Activated CD4-positive, alpha-beta memory T cell treated with anti-CD3 and anti-CD28 coated beads, Interleukin-2, amount 10 ng/mL, durations not matched to agents 7 days and 5 days (primary cell): ENCODE results near the gene ASIC4. TPM values are rescaled to one million over a fixed set of nuclear protein-coding genes. Genes with fewer than 3 reads are reported as not detected.

Experiments used
- CTCF ChIA-PET: fragments of 350-600 bp; sonication (Branson Sonifier 250); formaldehyde crosslinking; loops from one replicate; lab custom pipeline; 2021; ENCODE audit warnings: antibody characterized with exemption, inconsistent platforms; lab: Charles Lee
- POLR2A ChIA-PET: fragments of 350-600 bp; sonication (Branson Sonifier 250); formaldehyde crosslinking; loops from one replicate; lab custom pipeline; 2021; ENCODE audit warnings: antibody characterized with exemption; lab: Charles Lee
- DNase-seq: peaks from one replicate; pipeline ENCODE4 v3.0.0-alpha.2; 2020
- H3K27ac Mint-ChIP-seq: one replicate; pipeline ENCODE4 v1.8.0; 2021; ENCODE audit warnings: mild to moderate bottlenecking, mixed read lengths
- H3K27me3 Mint-ChIP-seq: one replicate; pipeline ENCODE4 v1.8.0; 2021; ENCODE audit warnings: mixed read lengths
- H3K36me3 Mint-ChIP-seq: one replicate; pipeline ENCODE4 v1.8.0; 2021; ENCODE audit warnings: low read depth, mixed read lengths
- H3K4me1 Mint-ChIP-seq: one replicate; pipeline ENCODE4 v1.8.0; 2021; ENCODE audit warnings: mixed read lengths
- H3K4me3 Mint-ChIP-seq: one replicate; pipeline ENCODE4 v1.8.0; 2021; ENCODE audit warnings: mild to moderate bottlenecking, mixed read lengths
- H3K9me3 Mint-ChIP-seq: one replicate; pipeline ENCODE4 v1.8.0; 2021; ENCODE audit warnings: mixed read lengths
- total RNA-seq, 2 experiments: library from RNA; stranded (reverse); gene quantifications; one replicate each; pipeline ENCODE4 v1.2.3, GENCODE V29; 2021

ASIC4 gene
- total RNA-seq, 2 experiments from 2014 or later, result 0.13 TPM; not detected in 1

- Mint-ChIP-seq H3K4me3 (no peak overlapping the region), H3K4me1 (peaks cover 33% of the 10 kb centered on the region), H3K27me3 (peaks cover 56% of the 10 kb centered on the region), H3K9me3 (no peaks in the 10 kb centered on the region), H3K27ac (no peak overlapping the region), H3K36me3 (peaks cover 5% of the 10 kb centered on the region)
- ChIA-PET CTCF (interaction anchor here (0.5 to 8.0 kb wide), 13 partner anchors 8 to 550 kb away, joined by 3 to 175 read pairs (median 6); no protein-coding TSS in a partner anchor), POLR2A (interaction anchor here (1.1 kb wide), 1 partner anchor 35 kb away, joined by 3 read pairs; no protein-coding TSS in a partner anchor)
- DNase-seq, result no peak
Observed at GRCh38 chr2:219494952-219495530, 19.2 kb upstream of the ASIC4 start.

- H3K9me3 Mint-ChIP-seq, result no peaks in the 10 kb centered on the region
- no peak overlapping the region for H3K4me3 Mint-ChIP-seq
- H3K4me1 Mint-ChIP-seq, result peaks cover 39% of the 10 kb centered on the region
- peak; percentile 61 for DNase-seq
- H3K27me3 Mint-ChIP-seq, result peaks cover 56% of the 10 kb centered on the region
- ChIA-PET POLR2A (interaction anchor here (1.1 kb wide), 1 partner anchor 34 kb away, joined by 3 read pairs; no protein-coding TSS in a partner anchor), CTCF (interaction anchor here (0.5 to 8.0 kb wide), 16 partner anchors 8 to 550 kb away, joined by 3 to 175 read pairs (median 6); partner anchors contain the start of gene DNPEP)
- H3K36me3 Mint-ChIP-seq, result peaks cover 5% of the 10 kb centered on the region
- no peak overlapping the region for H3K27ac Mint-ChIP-seq
Observed at GRCh38 chr2:219495531-219496122, 18.7 kb upstream of the ASIC4 start.

DNA sequence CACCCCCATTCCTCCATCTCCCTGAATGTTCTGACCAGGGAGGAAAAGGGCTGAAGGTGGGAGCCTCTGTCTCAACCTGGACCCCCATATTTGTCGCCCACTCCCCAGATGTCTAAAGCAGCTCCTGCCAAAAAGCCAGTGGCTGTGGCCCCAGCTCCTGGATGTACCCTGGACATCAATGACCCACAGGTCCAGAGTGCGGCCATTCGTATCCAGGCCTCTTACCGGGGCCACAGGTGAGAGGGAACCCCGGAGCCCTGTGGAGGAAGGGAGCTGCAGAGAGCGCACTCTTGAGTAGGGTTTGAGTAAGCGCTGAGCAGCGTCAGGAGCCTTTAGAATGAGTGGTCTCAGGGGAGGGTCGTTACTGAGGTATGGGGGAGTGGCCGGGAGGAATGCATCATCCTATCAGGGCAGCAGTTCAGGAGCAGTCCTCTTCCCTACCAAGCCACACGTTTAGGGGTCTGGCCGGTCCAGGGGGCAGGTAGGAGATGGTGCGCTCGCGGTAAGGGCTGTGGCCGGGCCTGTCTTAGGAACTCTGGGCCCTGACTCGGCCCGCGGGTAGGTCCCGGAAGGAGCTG is 17.9 kb upstream of the ASIC4 start:
- no peaks in the 10 kb centered on the region for H3K9me3 Mint-ChIP-seq
- H3K27me3 Mint-ChIP-seq, result peaks cover 56% of the 10 kb centered on the region
- ChIA-PET CTCF (interaction anchor here (1.2 to 8.0 kb wide), 10 partner anchors 11 to 108 kb away, joined by 3 to 175 read pairs (median 9); partner anchors contain the start of gene DNPEP), POLR2A (interaction anchor here (1.1 to 1.2 kb wide), 2 partner anchors 33 to 34 kb away, joined by 3 to 4 read pairs; no protein-coding TSS in a partner anchor)
- no peak for DNase-seq
- no peak overlapping the region for H3K27ac Mint-ChIP-seq
- peaks cover 7% of the 10 kb centered on the region for H3K36me3 Mint-ChIP-seq
- H3K4me3 Mint-ChIP-seq, result peak overlapping the region; percentile 41
- H3K4me1 Mint-ChIP-seq, result peaks cover 43% of the 10 kb centered on the region

DNA sequence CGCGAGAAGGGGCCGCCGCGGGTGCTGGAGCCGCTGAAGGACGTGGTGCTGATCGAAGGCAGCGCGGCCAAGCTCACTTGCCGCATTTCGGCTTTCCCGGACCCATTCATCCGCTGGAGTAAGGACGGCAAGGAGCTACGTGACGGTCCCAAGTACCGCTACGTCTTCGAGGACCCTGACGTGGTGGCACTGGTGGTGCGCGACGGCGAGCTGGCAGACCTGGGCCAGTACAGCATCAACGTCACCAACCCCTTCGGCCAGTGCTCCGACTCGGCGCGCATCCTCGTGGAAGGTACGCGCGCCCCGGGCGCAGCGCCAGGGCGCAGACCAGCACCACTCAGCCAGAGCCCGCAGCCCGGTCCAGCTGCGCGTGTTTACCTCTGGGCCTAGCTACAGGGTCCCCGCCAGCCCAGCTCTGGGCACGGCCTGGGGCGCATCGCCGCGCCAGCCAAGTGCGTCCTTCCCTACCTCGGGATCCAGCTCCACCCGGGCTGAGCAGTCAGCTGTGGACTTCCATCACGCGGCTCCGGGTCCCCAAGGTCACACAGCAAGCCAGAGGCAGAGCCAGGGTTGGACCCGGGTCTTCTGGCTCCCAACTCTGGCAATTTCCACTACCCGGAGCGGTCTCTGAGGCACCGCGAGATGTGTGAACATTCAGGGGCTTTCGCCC is 17.3 kb upstream of the ASIC4 start:
- H3K27me3 Mint-ChIP-seq, result peaks cover 56% of the 10 kb centered on the region
- no peak overlapping the region for H3K27ac Mint-ChIP-seq
- no peaks in the 10 kb centered on the region for H3K9me3 Mint-ChIP-seq
- no peak for DNase-seq
- CTCF ChIA-PET, result interaction anchor here (1.4 to 8.0 kb wide), 6 partner anchors 12 to 109 kb away, joined by 3 to 175 read pairs (median 12); partner anchors contain the start of genes CHPF, DNPEP and TMEM198
- peak overlapping the region; percentile 95 for H3K4me3 Mint-ChIP-seq
- POLR2A ChIA-PET, result interaction anchor here (1.2 to 2.4 kb wide), 3 partner anchors 33 to 109 kb away, joined by 4 to 8 read pairs (median 4); partner anchors contain the start of gene DNPEP
- peaks cover 9% of the 10 kb centered on the region for H3K36me3 Mint-ChIP-seq
- H3K4me1 Mint-ChIP-seq, result peaks cover 48% of the 10 kb centered on the region

GRCh38 chr2:219497495-219498279 is 16.6 kb upstream of the ASIC4 start:
- Mint-ChIP-seq H3K27me3 (peaks cover 52% of the 10 kb centered on the region), H3K36me3 (peaks cover 9% of the 10 kb centered on the region), H3K4me1 (peaks cover 48% of the 10 kb centered on the region), H3K9me3 (no peaks in the 10 kb centered on the region), H3K4me3 (peak overlapping the region; percentile 95), H3K27ac (no peak overlapping the region)
- DNase-seq, result peak; percentile 52
- ChIA-PET POLR2A (interaction anchor here (0.9 to 2.4 kb wide), 9 partner anchors 10 to 109 kb away, joined by 3 to 10 read pairs (median 4); partner anchors contain the start of genes CHPF, DNPEP and TMEM198), CTCF (interaction anchor here (1.4 to 8.0 kb wide), 9 partner anchors 10 to 109 kb away, joined by 3 to 175 read pairs (median 15); partner anchors contain the start of genes CHPF, DNPEP and TMEM198)

GRCh38 chr2:219498280-219499057 is 15.8 kb upstream of the ASIC4 start, which contains the start of gene GMPPA:
Gene GMPPA (plus strand): TSS chr2:219498891. CDS start chr2:219499976, 1,085 bp downstream.
- ChIA-PET POLR2A (interaction anchor here (0.6 to 2.4 kb wide), 11 partner anchors 9 to 244 kb away, joined by 3 to 10 read pairs (median 4); partner anchors contain the start of genes CHPF, DNPEP, TMEM198 and TUBA4A), CTCF (interaction anchor here (0.6 to 8.0 kb wide), 17 partner anchors 10 to 204 kb away, joined by 3 to 175 read pairs (median 4); partner anchors contain the start of genes CHPF, DNPEP and TMEM198)
- Mint-ChIP-seq H3K9me3 (no peaks in the 10 kb centered on the region), H3K4me3 (peak within 1 kb of the TSS; percentile 95), H3K36me3 (peaks cover 9% of the 10 kb centered on the region), H3K27me3 (peaks cover 47% of the 10 kb centered on the region), H3K4me1 (peaks cover 48% of the 10 kb centered on the region), H3K27ac (peak within 1 kb of the TSS; percentile 64)
- peak; percentile 97 for DNase-seq

- H3K4me3 Mint-ChIP-seq, result peak overlapping the region; percentile 95
- peaks cover 13% of the 10 kb centered on the region for H3K36me3 Mint-ChIP-seq
- peaks cover 48% of the 10 kb centered on the region for H3K4me1 Mint-ChIP-seq
- POLR2A ChIA-PET, result interaction anchor here (0.6 to 2.4 kb wide), 9 partner anchors 9 to 245 kb away, joined by 3 to 10 read pairs (median 4); partner anchors contain the start of genes CHPF, DNPEP, TMEM198 and TUBA4A
- H3K27ac Mint-ChIP-seq, result peak overlapping the region; percentile 64
- no peak for DNase-seq
- CTCF ChIA-PET, result interaction anchor here (0.6 to 8.0 kb wide), 16 partner anchors 10 to 204 kb away, joined by 3 to 175 read pairs (median 4); partner anchors contain the start of gene DNPEP
- peaks cover 43% of the 10 kb centered on the region for H3K27me3 Mint-ChIP-seq
- H3K9me3 Mint-ChIP-seq, result no peaks in the 10 kb centered on the region
Observed at GRCh38 chr2:219499058-219499307, 15.3 kb upstream of the ASIC4 start.

DNA sequence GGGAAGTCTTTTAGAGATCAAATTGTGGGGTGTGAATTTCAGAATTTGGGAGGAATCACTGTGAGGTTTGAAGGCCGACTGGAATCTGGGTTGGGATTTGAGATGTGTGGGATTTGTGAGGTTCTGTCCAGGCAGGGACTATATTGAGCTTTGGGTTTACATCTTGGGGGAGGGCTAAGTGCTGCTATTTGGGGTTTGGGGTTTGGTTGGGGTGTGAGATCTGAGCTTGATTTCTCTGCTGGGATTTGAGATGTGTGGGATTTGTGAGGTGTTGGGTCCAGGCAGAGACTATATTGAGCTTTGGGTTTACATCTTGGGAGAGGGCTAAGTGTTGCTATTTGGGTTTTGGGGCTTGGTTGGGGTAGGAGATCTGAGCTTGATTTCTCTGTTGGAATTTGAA is 14.7 kb upstream of the ASIC4 start:
- Mint-ChIP-seq H3K4me1 (peaks cover 48% of the 10 kb centered on the region), H3K27ac (peak overlapping the region; percentile 64), H3K27me3 (peaks cover 37% of the 10 kb centered on the region), H3K4me3 (peak overlapping the region; percentile 95), H3K9me3 (no peaks in the 10 kb centered on the region), H3K36me3 (peaks cover 18% of the 10 kb centered on the region)
- POLR2A ChIA-PET, result interaction anchor here (0.9 to 2.4 kb wide), 5 partner anchors 14 to 111 kb away, joined by 3 to 10 read pairs (median 4); partner anchors contain the start of genes ASIC4, CHPF, DNPEP and STK11IP
- no peak for DNase-seq
- CTCF ChIA-PET, result interaction anchor here (0.6 to 8.0 kb wide), 9 partner anchors 9 to 520 kb away, joined by 3 to 175 read pairs (median 4); partner anchors contain the start of gene DNPEP

- Mint-ChIP-seq H3K27ac (no peak overlapping the region), H3K4me3 (peak overlapping the region; percentile 95), H3K9me3 (no peaks in the 10 kb centered on the region), H3K36me3 (peaks cover 20% of the 10 kb centered on the region), H3K4me1 (peaks cover 48% of the 10 kb centered on the region), H3K27me3 (peaks cover 32% of the 10 kb centered on the region)
- ChIA-PET POLR2A (interaction anchor here (0.9 to 1.0 kb wide), 4 partner anchors 13 to 97 kb away, joined by 3 to 4 read pairs (median 3); partner anchors contain the start of genes ASIC4 and STK11IP), CTCF (interaction anchor here (0.6 to 8.0 kb wide), 8 partner anchors 9 to 520 kb away, joined by 3 to 175 read pairs (median 4); no protein-coding TSS in a partner anchor)
- no peak for DNase-seq
Observed at GRCh38 chr2:219500135-219500534, 14.1 kb upstream of the ASIC4 start.

DNA sequence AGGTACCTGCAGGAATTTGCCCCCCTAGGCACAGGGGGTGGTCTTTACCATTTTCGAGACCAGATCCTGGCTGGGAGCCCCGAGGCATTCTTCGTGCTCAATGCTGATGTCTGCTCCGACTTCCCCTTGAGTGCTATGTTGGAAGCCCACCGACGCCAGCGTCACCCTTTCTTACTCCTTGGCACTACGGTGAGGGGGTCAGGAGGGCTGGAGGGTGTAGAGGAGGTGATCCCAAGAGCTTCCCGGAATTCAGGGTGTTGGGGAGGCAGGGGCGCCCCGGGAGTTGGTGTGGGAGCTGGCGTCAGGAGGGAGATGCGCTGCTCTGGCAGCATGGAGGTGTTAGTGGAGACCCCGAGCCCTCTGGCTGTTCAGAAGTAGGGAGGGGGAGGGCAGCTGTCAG is 12.4 kb upstream of the ASIC4 start:
- H3K36me3 Mint-ChIP-seq, result peaks cover 32% of the 10 kb centered on the region
- H3K4me3 Mint-ChIP-seq, result no peak overlapping the region
- no peaks in the 10 kb centered on the region for H3K9me3 Mint-ChIP-seq
- H3K4me1 Mint-ChIP-seq, result peaks cover 39% of the 10 kb centered on the region
- ChIA-PET CTCF (interaction anchor here (0.8 kb wide), 1 partner anchor 28 kb away, joined by 3 read pairs; no protein-coding TSS in a partner anchor), POLR2A (no interaction called here)
- H3K27me3 Mint-ChIP-seq, result peaks cover 14% of the 10 kb centered on the region
- H3K27ac Mint-ChIP-seq, result no peak overlapping the region
- no peak for DNase-seq
